ENCODE data around the gene FMN2.
"Not testable (repeated sequence)": the region's sequence is repeated elsewhere in the genome, so short reads cannot be mapped to it uniquely, and the experiment has no call there.

The FMN2 gene

GRCh38 chr1:240258910-240259309, 167.2 kb downstream of the FMN2 start:
- DNase-seq: no peak

- DNase-seq: not testable (repeated sequence)
Observed at GRCh38 chr1:240264494-240264893, 172.8 kb downstream of the FMN2 start.

- no peak for DNase-seq
Observed at GRCh38 chr1:240271081-240271480, 179.4 kb downstream of the FMN2 start.

GRCh38 chr1:240274569-240274968, 182.9 kb downstream of the FMN2 start:
- DNase-seq: no peak

GRCh38 chr1:240275219-240275618, 183.5 kb downstream of the FMN2 start:
- DNase-seq: not testable (repeated sequence)

- no peak for DNase-seq
Observed at GRCh38 chr1:240278082-240278481, 186.4 kb downstream of the FMN2 start.

GRCh38 chr1:240280560-240281322, 189.1 kb downstream of the FMN2 start:
- DNase-seq: no peak

- DNase-seq: no peak
Observed at GRCh38 chr1:240282061-240282830, 190.6 kb downstream of the FMN2 start.

GRCh38 chr1:240284656-240285414, 193.2 kb downstream of the FMN2 start:
- no peak for DNase-seq

GRCh38 chr1:240285540-240285939, 193.9 kb downstream of the FMN2 start:
- DNase-seq: no peak

- DNase-seq: no peak
Observed at GRCh38 chr1:240287722-240288121, 196.0 kb downstream of the FMN2 start.

- DNase-seq: no peak
Observed at GRCh38 chr1:240293706-240294105, 202.0 kb downstream of the FMN2 start.

- no peak for DNase-seq
Observed at GRCh38 chr1:240294566-240294965, 202.9 kb downstream of the FMN2 start.

- no peak for DNase-seq
Observed at GRCh38 chr1:240295811-240296210, 204.1 kb downstream of the FMN2 start.

- DNase-seq: no peak
Observed at GRCh38 chr1:240304466-240304865, 212.8 kb downstream of the FMN2 start.

GRCh38 chr1:240306673-240307072, 215.0 kb downstream of the FMN2 start:
- DNase-seq: no peak

GRCh38 chr1:240308096-240308495, 216.4 kb downstream of the FMN2 start:
- no peak for DNase-seq

GRCh38 chr1:240309769-240310168, 218.1 kb downstream of the FMN2 start:
- no peak for DNase-seq

- no peak for DNase-seq
Observed at GRCh38 chr1:240310226-240310925, 218.7 kb downstream of the FMN2 start.

- no peak for DNase-seq
Observed at GRCh38 chr1:240312872-240313271, 221.2 kb downstream of the FMN2 start.

GRCh38 chr1:240314845-240315801, 223.4 kb downstream of the FMN2 start:
- no peak for DNase-seq

GRCh38 chr1:240319998-240320397, 228.3 kb downstream of the FMN2 start:
- no peak for DNase-seq

Measured in NCI-H1417 treated with DMSO at 0.1 percent for 48 hours (cell line).